GM19372 (cell line): ENCODE results near the gene RNF39.
A peak's percentile ranks its signal among the peaks of the same experiment; 100 is the strongest.
"Not testable (repeated sequence)": the region's sequence is repeated elsewhere in the genome, so short reads cannot be mapped to it uniquely, and the experiment has no call there.

Experiments used
- ATAC-seq: cut with Tn5 transposase; IDR thresholded peaks from one replicate; pipeline ENCODE4 v1.9.1; 2021; ENCODE audit warnings: mild to moderate bottlenecking, low read depth, moderate library complexity; ENCODE audit not compliant: unreplicated experiment

RNF39 gene

GRCh38 chr6:30062471-30063178, 12.9 kb downstream of the RNF39 start:
- ATAC-seq, result no peak

GRCh38 chr6:30061858-30062458, 13.6 kb downstream of the RNF39 start:
- ATAC-seq, result no peak

- ATAC-seq, result peak; percentile 90
Observed at GRCh38 chr6:30061092-30061857, 14.3 kb downstream of the RNF39 start, which contains the start of gene POLR1H. Gene POLR1H (plus strand): TSS chr6:30061265. CDS start chr6:30061525, 260 bp downstream.

- peak; percentile 21 for ATAC-seq
Observed at GRCh38 chr6:30060606-30061091, 14.9 kb downstream of the RNF39 start.

- ATAC-seq, result no peak
Observed at GRCh38 chr6:30055513-30055912, 20.1 kb downstream of the RNF39 start.

GRCh38 chr6:30053682-30054081, 21.9 kb downstream of the RNF39 start:
- no peak for ATAC-seq

- ATAC-seq, result no peak
Observed at GRCh38 chr6:30047220-30047619, 28.3 kb downstream of the RNF39 start.

- no peak for ATAC-seq
Observed at GRCh38 chr6:30044630-30045029, 30.9 kb downstream of the RNF39 start.

- ATAC-seq, result no peak
Observed at GRCh38 chr6:30043744-30044143, 31.8 kb downstream of the RNF39 start.

GRCh38 chr6:30042914-30043313, 32.7 kb downstream of the RNF39 start:
- ATAC-seq, result no peak

- ATAC-seq, result no peak
Observed at GRCh38 chr6:30042476-30042875, 33.1 kb downstream of the RNF39 start.

- ATAC-seq, result no peak
Observed at GRCh38 chr6:30041821-30042220, 33.7 kb downstream of the RNF39 start.

- no peak for ATAC-seq
Observed at GRCh38 chr6:30041221-30041620, 34.3 kb downstream of the RNF39 start.

GRCh38 chr6:30037182-30037788, 38.3 kb downstream of the RNF39 start:
- no peak for ATAC-seq

- ATAC-seq, result no peak
Observed at GRCh38 chr6:30035784-30036183, 39.8 kb downstream of the RNF39 start.

GRCh38 chr6:30033440-30033839, 42.1 kb downstream of the RNF39 start:
- ATAC-seq, result not testable (repeated sequence)

- ATAC-seq, result no peak
Observed at GRCh38 chr6:30031381-30031780, 44.2 kb downstream of the RNF39 start.

GRCh38 chr6:30029588-30029987, 46.0 kb downstream of the RNF39 start:
- no peak for ATAC-seq

- no peak for ATAC-seq
Observed at GRCh38 chr6:30025186-30025585, 50.4 kb downstream of the RNF39 start.

GRCh38 chr6:30022712-30023111, 52.9 kb downstream of the RNF39 start:
- ATAC-seq, result not testable (repeated sequence)

- no peak for ATAC-seq
Observed at GRCh38 chr6:30022189-30022588, 53.4 kb downstream of the RNF39 start.
